Keratinocyte (primary cell): ENCODE data around the gene GLI3.

Experiments used
- CTCF ChIP-seq, 3 experiments: IDR thresholded peaks in 1 of 3; conservative IDR thresholded peaks in 1 of 3; optimal IDR thresholded peaks in 1 of 3; 2 replicates in 2 of 3; 3 replicates in 1 of 3; pipeline versions ENCODE3 to v1.5.1; 2011; ENCODE audit warnings: low read length in 3 of 3, mild to moderate bottlenecking in 3 of 3, moderate library complexity in 2 of 3, control low read depth in 1 of 3, inconsistent platforms in 1 of 3; ENCODE audit not compliant: insufficient read depth in 2 of 3; ENCODE audit errors: extremely low read depth in 1 of 3
- EZH2 ChIP-seq: IDR thresholded peaks from one replicate; pipeline ENCODE4 v1.6.1; 2012; ENCODE audit warnings: inconsistent platforms, mild to moderate bottlenecking, low read length, moderate library complexity

DNA sequence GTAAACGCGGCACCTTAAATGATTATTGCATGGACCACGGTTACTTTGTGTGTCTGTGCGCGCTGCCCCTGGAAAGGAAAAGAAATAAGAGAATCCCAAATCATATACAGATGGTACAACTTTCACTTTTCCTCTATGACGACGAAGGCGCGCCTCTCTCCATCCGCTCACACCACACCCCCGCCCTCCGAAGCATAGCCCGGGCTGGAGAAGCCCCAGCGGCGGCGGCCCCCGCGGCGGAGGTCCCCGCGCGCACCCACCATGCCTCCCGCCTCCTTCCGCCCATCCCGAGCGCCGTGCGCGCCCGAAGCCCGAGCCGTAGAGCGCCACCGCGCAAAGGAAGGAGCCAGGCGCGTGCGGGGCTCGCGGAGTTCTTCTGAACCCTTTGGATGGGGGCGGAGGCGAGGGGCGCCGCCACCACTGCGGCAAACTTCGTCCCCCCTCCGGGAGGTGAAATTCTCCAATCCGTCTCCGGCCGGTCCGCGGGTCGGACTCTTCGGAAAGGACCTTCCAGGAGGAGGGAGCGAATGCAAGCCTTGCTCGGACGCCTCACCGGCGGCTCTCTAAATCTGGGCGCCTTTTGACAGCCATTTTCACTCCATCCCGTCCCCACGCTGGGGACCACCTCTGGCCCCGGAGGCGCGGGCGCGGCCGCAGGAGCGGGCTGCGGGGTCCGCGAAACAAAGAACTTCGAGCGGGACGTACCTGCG is 588 bp downstream of the GLI3 start:
- TF ChIP-seq CTCF (optimal IDR thresholded peaks at IDR 0.05 in 1 of 3, IDR thresholded peaks at IDR 0.05 in 1 of 3, conservative IDR thresholded peaks at IDR 0.05 in 1 of 3; ENCODE audit: extremely low read depth in 1 of 3, insufficient read depth in 2 of 3, low read length in 3 of 3) (peak in 1 of 3 experiments; percentile 1), EZH2 (no peak)
